Measurements from ENCODE around the gene OXLD1. TPM values are rescaled to one million over a fixed set of nuclear protein-coding genes. Genes with fewer than 3 reads are reported as not detected.

OXLD1 gene
- total RNA-seq, 1 donor from 2014 or later: 43.0 TPM

- Histone ChIP-seq H3K36me3 (no peaks in the 10 kb centered on the region), H3K27ac (no peak overlapping the region), H3K27me3 (no peaks in the 10 kb centered on the region), H3K4me3 (no peak overlapping the region), H3K4me1 (no peaks in the 10 kb centered on the region), H3K9me3 (no peaks in the 10 kb centered on the region)
- intact Hi-C loops (cut with DNase I): no loop called here
- DNase-seq (ENCODE audit: extremely low spot score in 2 of 2): no peak
- no peak for TF ChIP-seq POLR2A (IDR thresholded peaks at IDR 0.05)
- no peak for TF ChIP-seq POLR2AphosphoS5 (IDR thresholded peaks at IDR 0.05; ENCODE audit: insufficient read depth in 1 of 2, low read depth in 1 of 2)
- TF ChIP-seq, protein P1, sequence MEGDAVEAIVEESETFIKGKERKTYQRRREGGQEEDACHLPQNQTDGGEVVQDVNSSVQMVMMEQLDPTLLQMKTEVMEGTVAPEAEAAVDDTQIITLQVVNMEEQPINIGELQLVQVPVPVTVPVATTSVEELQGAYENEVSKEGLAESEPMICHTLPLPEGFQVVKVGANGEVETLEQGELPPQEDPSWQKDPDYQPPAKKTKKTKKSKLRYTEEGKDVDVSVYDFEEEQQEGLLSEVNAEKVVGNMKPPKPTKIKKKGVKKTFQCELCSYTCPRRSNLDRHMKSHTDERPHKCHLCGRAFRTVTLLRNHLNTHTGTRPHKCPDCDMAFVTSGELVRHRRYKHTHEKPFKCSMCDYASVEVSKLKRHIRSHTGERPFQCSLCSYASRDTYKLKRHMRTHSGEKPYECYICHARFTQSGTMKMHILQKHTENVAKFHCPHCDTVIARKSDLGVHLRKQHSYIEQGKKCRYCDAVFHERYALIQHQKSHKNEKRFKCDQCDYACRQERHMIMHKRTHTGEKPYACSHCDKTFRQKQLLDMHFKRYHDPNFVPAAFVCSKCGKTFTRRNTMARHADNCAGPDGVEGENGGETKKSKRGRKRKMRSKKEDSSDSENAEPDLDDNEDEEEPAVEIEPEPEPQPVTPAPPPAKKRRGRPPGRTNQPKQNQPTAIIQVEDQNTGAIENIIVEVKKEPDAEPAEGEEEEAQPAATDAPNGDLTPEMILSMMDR (IDR thresholded peaks at IDR 0.05): no peak
Observed at GRCh38 chr17:81644976-81645952, 21.1 kb downstream of the OXLD1 start.

DNA sequence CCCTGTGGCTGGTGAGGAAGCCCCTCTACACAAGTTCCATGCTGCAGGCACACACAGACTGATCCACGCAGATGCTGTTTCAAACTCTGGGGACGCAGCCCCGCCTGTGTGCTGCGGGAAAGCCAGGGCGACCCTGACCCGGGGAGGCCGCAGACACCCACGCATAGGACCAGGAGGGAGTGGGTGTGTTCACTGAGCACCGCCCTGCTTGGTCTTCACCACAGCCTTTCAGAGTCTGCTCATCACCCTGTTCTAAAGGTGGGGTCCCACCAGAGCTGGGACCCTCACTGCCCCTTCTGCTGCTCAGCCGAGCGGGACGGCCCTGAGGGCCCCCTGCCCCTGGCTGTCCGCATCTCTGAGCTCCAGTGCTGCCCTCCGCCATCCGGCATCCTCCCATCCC is 21.9 kb downstream of the OXLD1 start:
- Histone ChIP-seq H3K27me3 (no peaks in the 10 kb centered on the region), H3K27ac (no peak overlapping the region), H3K4me1 (no peaks in the 10 kb centered on the region), H3K4me3 (no peak overlapping the region), H3K9me3 (no peaks in the 10 kb centered on the region), H3K36me3 (no peaks in the 10 kb centered on the region)
- intact Hi-C loops (cut with DNase I): no loop called here
- TF ChIP-seq POLR2A (IDR thresholded peaks at IDR 0.05) (no peak), POLR2AphosphoS5 (IDR thresholded peaks at IDR 0.05; ENCODE audit: insufficient read depth in 1 of 2, low read depth in 1 of 2) (no peak)
- TF ChIP-seq, protein P1 (IDR thresholded peaks at IDR 0.05): no peak
- no peak for DNase-seq (ENCODE audit: extremely low spot score in 2 of 2)

GRCh38 chr17:81641825-81642489 is 24.4 kb downstream of the OXLD1 start:
- Histone ChIP-seq H3K36me3 (no peaks in the 10 kb centered on the region), H3K27me3 (no peaks in the 10 kb centered on the region), H3K4me3 (no peak overlapping the region), H3K27ac (no peak overlapping the region), H3K9me3 (no peaks in the 10 kb centered on the region), H3K4me1 (no peaks in the 10 kb centered on the region)
- TF ChIP-seq, protein P1 (IDR thresholded peaks at IDR 0.05): no peak
- TF ChIP-seq POLR2A (IDR thresholded peaks at IDR 0.05) (no peak), POLR2AphosphoS5 (IDR thresholded peaks at IDR 0.05; ENCODE audit: insufficient read depth in 1 of 2, low read depth in 1 of 2) (no peak)
- no peak for DNase-seq (ENCODE audit: extremely low spot score in 2 of 2)
- intact Hi-C loops (cut with DNase I): no loop called here

- H3K4me1 ChIP-seq: peaks cover 14% of the 10 kb centered on the region
- intact Hi-C loops (cut with DNase I): no loop called here
- no peaks in the 10 kb centered on the region for H3K36me3 ChIP-seq
- no peak overlapping the region for H3K27ac ChIP-seq
- H3K9me3 ChIP-seq: no peaks in the 10 kb centered on the region
- H3K27me3 ChIP-seq: no peaks in the 10 kb centered on the region
- no peak for DNase-seq (ENCODE audit: extremely low spot score in 2 of 2)
- no peak overlapping the region for H3K4me3 ChIP-seq
- TF ChIP-seq POLR2A (IDR thresholded peaks at IDR 0.05) (no peak), POLR2AphosphoS5 (IDR thresholded peaks at IDR 0.05; ENCODE audit: insufficient read depth in 1 of 2, low read depth in 1 of 2) (no peak)
- TF ChIP-seq, protein P1 (IDR thresholded peaks at IDR 0.05): no peak
Observed at GRCh38 chr17:81640011-81640410, 26.4 kb downstream of the OXLD1 start.
